ENCODE measurements around the gene PIP5K1B. TPM values are rescaled to one million over a fixed set of nuclear protein-coding genes. Genes with fewer than 3 reads are reported as not detected.

PIP5K1B gene
- total RNA-seq, 2 experiments from 2014 or later, result 0.13 to 0.16 TPM

- Mint-ChIP-seq H3K27me3 (ENCODE audit: low read depth) (peaks cover 18% of the 10 kb centered on the region), H3K36me3 (ENCODE audit: low read depth) (no peaks in the 10 kb centered on the region), H3K27ac (no peak overlapping the region), H3K4me1 (ENCODE audit: low read depth) (no peaks in the 10 kb centered on the region), H3K9me3 (ENCODE audit: insufficient read depth) (peaks cover 7% of the 10 kb centered on the region), H3K4me3 (no peak overlapping the region)
- DNase-seq (no peak), ATAC-seq (no peak)
- ChIA-PET CTCF (no interaction called here), POLR2A (no interaction called here)
Observed at GRCh38 chr9:68760674-68761333, 55.8 kb downstream of the PIP5K1B start.

GRCh38 chr9:68762570-68762969, 57.5 kb downstream of the PIP5K1B start:
- ATAC-seq, result no peak
- CTCF ChIA-PET, result interaction anchor here (1.1 kb wide), 1 partner anchor 187 kb away, joined by 3 read pairs; no protein-coding TSS in a partner anchor

DNA sequence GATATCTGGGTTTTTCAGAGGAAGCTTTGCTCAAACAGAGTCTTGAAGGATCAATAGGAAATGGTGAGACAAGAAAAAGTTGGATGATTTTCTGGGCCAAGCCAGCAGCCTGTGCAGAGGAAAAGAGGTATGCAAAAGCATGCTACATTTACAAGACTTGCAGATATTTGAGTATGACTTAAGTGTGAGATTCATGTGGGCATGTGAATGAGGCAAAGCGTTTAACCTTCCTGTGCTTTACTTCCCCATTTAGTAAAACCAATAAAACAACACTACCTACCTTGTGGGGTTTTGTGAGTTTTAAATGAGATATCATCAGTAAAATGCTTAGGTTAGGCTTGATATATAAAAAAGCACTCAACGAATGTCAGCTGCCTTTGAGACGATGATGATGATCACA, 58.1 kb downstream of the PIP5K1B start:
- Mint-ChIP-seq H3K9me3 (ENCODE audit: insufficient read depth) (peaks cover 6% of the 10 kb centered on the region), H3K4me3 (no peak overlapping the region), H3K36me3 (ENCODE audit: low read depth) (no peaks in the 10 kb centered on the region), H3K27ac (no peak overlapping the region), H3K4me1 (ENCODE audit: low read depth) (no peaks in the 10 kb centered on the region), H3K27me3 (ENCODE audit: low read depth) (peaks cover 16% of the 10 kb centered on the region)
- DNase-seq, result no peak
- CTCF ChIA-PET, result no interaction called here
- POLR2A ChIA-PET, result no interaction called here
- ATAC-seq, result no peak

More at GRCh38 chr9:68762570-68762969, 57.5 kb downstream of the PIP5K1B start:
- no peak overlapping the region for H3K4me3 Mint-ChIP-seq
- POLR2A ChIA-PET, result no interaction called here
- DNase-seq, result no peak
- no peaks in the 10 kb centered on the region for H3K4me1 Mint-ChIP-seq (ENCODE audit: low read depth)
- peaks cover 7% of the 10 kb centered on the region for H3K9me3 Mint-ChIP-seq (ENCODE audit: insufficient read depth)
- H3K27ac Mint-ChIP-seq, result no peak overlapping the region
- no peaks in the 10 kb centered on the region for H3K36me3 Mint-ChIP-seq (ENCODE audit: low read depth)
- peaks cover 18% of the 10 kb centered on the region for H3K27me3 Mint-ChIP-seq (ENCODE audit: low read depth)

GRCh38 chr9:68768619-68769018, 63.6 kb downstream of the PIP5K1B start:
- Mint-ChIP-seq H3K27ac (no peak overlapping the region), H3K4me1 (ENCODE audit: low read depth) (no peaks in the 10 kb centered on the region), H3K27me3 (ENCODE audit: low read depth) (peaks cover 23% of the 10 kb centered on the region), H3K4me3 (no peak overlapping the region), H3K36me3 (ENCODE audit: low read depth) (no peaks in the 10 kb centered on the region), H3K9me3 (ENCODE audit: insufficient read depth) (no peaks in the 10 kb centered on the region)
- ChIA-PET POLR2A (no interaction called here), CTCF (interaction anchor here (0.7 kb wide), 1 partner anchor 11 kb away, joined by 3 read pairs; a partner anchor contains a TSS)
- ATAC-seq, result no peak
- DNase-seq, result no peak

- no peaks in the 10 kb centered on the region for H3K9me3 Mint-ChIP-seq (ENCODE audit: insufficient read depth)
- no peak for ATAC-seq
- POLR2A ChIA-PET, result no interaction called here
Observed at GRCh38 chr9:68769852-68770251, 64.8 kb downstream of the PIP5K1B start.

GRCh38 chr9:68771376-68771775, 66.3 kb downstream of the PIP5K1B start:
- POLR2A ChIA-PET, result no interaction called here
- H3K9me3 Mint-ChIP-seq (ENCODE audit: insufficient read depth), result no peaks in the 10 kb centered on the region
- DNase-seq (no peak), ATAC-seq (no peak)
- no peak overlapping the region for H3K27ac Mint-ChIP-seq
- peaks cover 29% of the 10 kb centered on the region for H3K27me3 Mint-ChIP-seq (ENCODE audit: low read depth)
- no peak overlapping the region for H3K4me3 Mint-ChIP-seq
- CTCF ChIA-PET, result interaction anchor here (0.7 kb wide), 1 partner anchor 8 kb away, joined by 3 read pairs; a partner anchor contains a TSS
- H3K36me3 Mint-ChIP-seq (ENCODE audit: low read depth), result no peaks in the 10 kb centered on the region
- H3K4me1 Mint-ChIP-seq (ENCODE audit: low read depth), result no peaks in the 10 kb centered on the region

More at GRCh38 chr9:68769852-68770251, 64.8 kb downstream of the PIP5K1B start:
- Mint-ChIP-seq H3K4me3 (no peak overlapping the region), H3K36me3 (ENCODE audit: low read depth) (no peaks in the 10 kb centered on the region), H3K4me1 (ENCODE audit: low read depth) (no peaks in the 10 kb centered on the region), H3K27me3 (ENCODE audit: low read depth) (peaks cover 25% of the 10 kb centered on the region), H3K27ac (no peak overlapping the region)
- CTCF ChIA-PET, result no interaction called here
- no peak for DNase-seq

GRCh38 chr9:68775003-68775730, 70.1 kb downstream of the PIP5K1B start:
- POLR2A ChIA-PET, result no interaction called here

DNA sequence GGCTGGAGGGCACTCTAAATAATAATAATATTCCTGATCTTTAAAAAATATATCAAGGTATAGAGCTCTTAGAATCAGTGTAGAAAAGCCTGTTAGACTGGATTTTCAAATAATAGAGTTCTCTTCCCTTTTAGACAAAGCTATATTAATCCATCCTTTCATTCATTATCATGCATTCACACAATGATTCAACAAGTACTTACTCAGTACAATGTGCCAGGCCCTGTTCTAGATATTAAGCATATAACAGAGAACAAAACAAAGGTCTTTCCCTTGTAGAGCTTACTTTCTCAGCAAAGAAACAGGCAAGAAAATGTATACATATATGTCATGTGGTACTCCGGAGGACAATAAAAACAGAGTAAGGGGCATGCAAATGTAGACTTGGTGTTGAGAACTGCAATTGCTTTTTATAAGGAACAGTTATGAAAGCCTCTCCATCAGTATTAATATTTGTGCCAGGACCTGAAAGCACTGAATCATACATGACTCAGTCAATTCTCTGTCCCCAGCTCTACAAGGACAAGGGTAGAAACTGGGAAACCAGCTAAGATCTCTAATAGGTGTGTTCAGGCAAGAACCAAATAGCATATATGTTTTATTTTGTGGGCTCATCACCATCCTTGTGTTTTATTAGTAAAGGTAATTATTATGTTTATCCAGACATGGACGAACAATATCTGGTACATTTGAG, 72.2 kb downstream of the PIP5K1B start:
- no peak overlapping the region for H3K4me3 Mint-ChIP-seq
- POLR2A ChIA-PET, result no interaction called here

More at GRCh38 chr9:68775003-68775730, 70.1 kb downstream of the PIP5K1B start:
- CTCF ChIA-PET, result no interaction called here
- peaks cover 24% of the 10 kb centered on the region for H3K27me3 Mint-ChIP-seq (ENCODE audit: low read depth)
- H3K4me3 Mint-ChIP-seq, result no peak overlapping the region
- no peak for ATAC-seq
- no peaks in the 10 kb centered on the region for H3K36me3 Mint-ChIP-seq (ENCODE audit: low read depth)
- H3K4me1 Mint-ChIP-seq (ENCODE audit: low read depth), result no peaks in the 10 kb centered on the region
- H3K27ac Mint-ChIP-seq, result no peak overlapping the region
- no peaks in the 10 kb centered on the region for H3K9me3 Mint-ChIP-seq (ENCODE audit: insufficient read depth)
- no peak for DNase-seq

DNA sequence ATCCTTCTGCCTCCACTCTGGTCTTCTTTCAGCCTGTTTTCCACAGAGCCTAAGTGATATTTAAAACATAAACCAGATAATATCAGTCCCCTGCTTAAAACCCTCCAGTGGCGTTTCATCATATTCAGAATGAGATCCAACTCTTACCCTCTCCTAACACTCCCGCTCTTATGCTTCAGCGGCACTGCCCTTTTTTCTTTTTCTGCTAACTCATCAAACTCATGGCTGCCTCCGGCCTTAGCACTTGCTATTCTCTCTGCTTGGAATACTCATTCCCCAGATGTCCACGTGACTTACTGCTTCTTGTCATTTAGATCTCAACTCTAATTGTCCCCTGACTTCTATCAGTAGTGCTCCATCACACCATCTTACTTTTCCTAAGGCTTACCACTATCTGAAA, 73.6 kb downstream of the PIP5K1B start:
- POLR2A ChIA-PET, result no interaction called here
- peaks cover 13% of the 10 kb centered on the region for H3K27me3 Mint-ChIP-seq (ENCODE audit: low read depth)
- CTCF ChIA-PET, result interaction anchor here (1.3 kb wide), 1 partner anchor 195 kb away, joined by 3 read pairs; no protein-coding TSS in a partner anchor
- DNase-seq, result no peak
- peaks cover 7% of the 10 kb centered on the region for H3K4me1 Mint-ChIP-seq (ENCODE audit: low read depth)
- no peak overlapping the region for H3K27ac Mint-ChIP-seq
- no peaks in the 10 kb centered on the region for H3K9me3 Mint-ChIP-seq (ENCODE audit: insufficient read depth)
- ATAC-seq, result no peak
- no peaks in the 10 kb centered on the region for H3K36me3 Mint-ChIP-seq (ENCODE audit: low read depth)
- H3K4me3 Mint-ChIP-seq, result no peak overlapping the region

More for the DNA sequence above, 72.2 kb downstream of the PIP5K1B start:
- peaks cover 7% of the 10 kb centered on the region for H3K4me1 Mint-ChIP-seq (ENCODE audit: low read depth)
- H3K36me3 Mint-ChIP-seq (ENCODE audit: low read depth), result no peaks in the 10 kb centered on the region
- ATAC-seq (no peak), DNase-seq (no peak)
- peaks cover 19% of the 10 kb centered on the region for H3K27me3 Mint-ChIP-seq (ENCODE audit: low read depth)
- CTCF ChIA-PET, result interaction anchor here (0.9 kb wide), 1 partner anchor 209 kb away, joined by 3 read pairs; no protein-coding TSS in a partner anchor
- no peaks in the 10 kb centered on the region for H3K9me3 Mint-ChIP-seq (ENCODE audit: insufficient read depth)
- no peak overlapping the region for H3K27ac Mint-ChIP-seq

DNA sequence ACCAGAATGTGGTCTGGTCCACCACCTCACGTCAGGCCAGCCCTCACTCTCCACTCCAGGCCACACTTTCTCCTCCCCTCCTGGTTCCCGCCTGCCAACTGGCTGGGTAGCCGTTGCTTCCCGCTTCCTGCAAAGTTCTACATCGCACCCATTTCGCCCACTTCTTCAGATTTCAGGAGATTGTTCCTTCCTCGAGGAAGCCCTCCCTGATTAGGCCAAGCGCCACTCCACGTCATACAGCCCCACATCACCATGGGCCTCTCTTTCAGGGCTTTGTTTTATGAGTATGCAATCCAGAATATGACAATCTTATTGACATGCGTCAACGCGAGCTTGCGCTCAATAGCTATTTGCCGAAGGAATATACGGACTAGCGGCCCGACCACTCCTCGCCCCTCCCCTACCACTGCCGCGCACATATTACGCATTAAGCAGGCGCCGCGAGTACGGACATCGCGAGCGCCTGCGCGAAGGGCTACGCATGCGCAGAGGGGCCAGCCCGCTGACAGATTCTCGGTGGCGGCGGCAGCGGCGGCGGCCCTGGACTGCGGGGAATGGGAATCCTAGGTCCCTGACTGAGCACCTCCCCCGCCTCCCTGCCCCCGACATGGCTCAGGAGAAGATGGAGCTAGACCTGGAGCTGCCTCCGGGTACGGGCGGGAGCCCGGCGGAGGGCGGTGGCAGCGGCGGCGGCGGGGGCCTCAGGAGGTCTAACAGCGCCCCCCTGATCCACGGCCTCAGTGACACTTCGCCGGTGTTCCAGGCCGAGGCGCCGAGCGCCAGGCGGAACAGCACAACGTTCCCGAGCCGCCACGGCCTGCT, 74.7 kb downstream of the PIP5K1B start:
- Mint-ChIP-seq H3K9me3 (ENCODE audit: insufficient read depth) (no peaks in the 10 kb centered on the region), H3K27me3 (ENCODE audit: low read depth) (peaks cover 11% of the 10 kb centered on the region), H3K36me3 (ENCODE audit: low read depth) (no peaks in the 10 kb centered on the region), H3K27ac (no peak overlapping the region), H3K4me1 (ENCODE audit: low read depth) (peaks cover 7% of the 10 kb centered on the region), H3K4me3 (no peak overlapping the region)
- POLR2A ChIA-PET, result interaction anchor here (0.5 to 1.2 kb wide), 8 partner anchors 15 to 243 kb away, joined by 3 read pairs; no protein-coding TSS in a partner anchor
- ATAC-seq (peak; percentile 93), DNase-seq (peak; percentile 94)
- CTCF ChIA-PET, result interaction anchor here (0.6 to 2.6 kb wide), 13 partner anchors 8 to 248 kb away, joined by 3 to 6 read pairs (median 3); partner anchors contain the start of gene PIP5K1B

DNA sequence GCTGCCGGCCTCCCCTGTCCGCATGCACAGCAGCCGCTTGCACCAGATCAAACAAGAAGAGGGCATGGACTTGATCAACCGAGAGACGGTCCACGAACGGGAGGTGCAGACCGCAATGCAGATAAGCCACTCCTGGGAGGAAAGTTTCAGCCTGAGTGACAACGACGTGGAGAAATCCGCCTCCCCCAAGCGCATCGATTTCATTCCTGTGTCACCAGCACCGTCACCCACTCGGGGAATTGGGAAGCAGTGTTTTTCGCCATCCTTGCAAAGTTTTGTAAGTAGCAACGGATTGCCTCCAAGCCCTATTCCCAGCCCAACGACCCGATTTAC, 75.3 kb downstream of the PIP5K1B start:
- Mint-ChIP-seq H3K36me3 (ENCODE audit: low read depth) (no peaks in the 10 kb centered on the region), H3K27me3 (ENCODE audit: low read depth) (peaks cover 7% of the 10 kb centered on the region), H3K4me1 (ENCODE audit: low read depth) (peaks cover 7% of the 10 kb centered on the region), H3K4me3 (no peak overlapping the region), H3K27ac (no peak overlapping the region), H3K9me3 (ENCODE audit: insufficient read depth) (no peaks in the 10 kb centered on the region)
- POLR2A ChIA-PET, result interaction anchor here (0.6 to 1.2 kb wide), 6 partner anchors 14 to 243 kb away, joined by 3 read pairs; no protein-coding TSS in a partner anchor
- no peak for ATAC-seq
- no peak for DNase-seq
- CTCF ChIA-PET, result interaction anchor here (0.7 to 2.6 kb wide), 5 partner anchors 9 to 240 kb away, joined by 3 to 6 read pairs (median 3); no protein-coding TSS in a partner anchor

All from activated CD8-positive, alpha-beta T cell treated with anti-CD3 and anti-CD28 coated beads, Interleukin-2, amount 10 ng/mL, durations not matched to agents 7 days and 5 days (primary cell).